ENCODE results near the gene GINS2. TPM values are rescaled to one million over a fixed set of nuclear protein-coding genes. Genes with fewer than 3 reads are reported as not detected.

Gene GINS2
- 13.0 TPM for polyA plus RNA-seq (2013, experiment 1 of 2)
- 12.2 TPM for polyA plus RNA-seq (2013, experiment 2 of 2)

GRCh38 chr16:85688586-85689284 lies at the start of gene GINS2:
Gene GINS2, minus strand, starts transcription at chr16:85688954. Its CDS starts 56 bp downstream, at chr16:85688898.
- peaks cover 8% of the 10 kb centered on the region for H3K4me1 ChIP-seq (ENCODE audit: control insufficient read depth, insufficient read depth, low read length, poor library complexity, severe bottlenecking)
- peak within 1 kb of the TSS; percentile 65 for H3K4me3 ChIP-seq (ENCODE audit: extremely low read depth, insufficient read depth, low read length, poor library complexity, severe bottlenecking)
- 2 to 5% methylated on average over 29 to 51 of the region's 86 CpGs for WGBS, 2 experiments (ENCODE audit: insufficient coverage in 2 of 2)
- peaks cover 18% of the 10 kb centered on the region for H3K36me3 ChIP-seq (ENCODE audit: control insufficient read depth, insufficient read depth, low read length)
- H3K9me3 ChIP-seq (ENCODE audit: control insufficient read depth, low read length): no peaks in the 10 kb centered on the region
- no peak within 1 kb of the TSS for H3K27ac ChIP-seq (ENCODE audit: low read depth, low read length, severe bottlenecking)

GRCh38 chr16:85736921-85737320 lies 48.2 kb upstream of the GINS2 start:
- H3K36me3 ChIP-seq (ENCODE audit: control insufficient read depth, insufficient read depth, low read length): no peaks in the 10 kb centered on the region
- no peak overlapping the region for H3K27ac ChIP-seq (ENCODE audit: low read depth, low read length, severe bottlenecking)
- no peaks in the 10 kb centered on the region for H3K9me3 ChIP-seq (ENCODE audit: control insufficient read depth, low read length)
- H3K4me1 ChIP-seq (ENCODE audit: control insufficient read depth, insufficient read depth, low read length, poor library complexity, severe bottlenecking): peaks cover 8% of the 10 kb centered on the region
- no peak overlapping the region for H3K4me3 ChIP-seq (ENCODE audit: extremely low read depth, insufficient read depth, low read length, poor library complexity, severe bottlenecking)
- WGBS, 2 experiments (ENCODE audit: insufficient coverage in 2 of 2): 90 to 98% methylated on average over 7 to 8 of the region's 9 CpGs

GRCh38 chr16:85735946-85736345 lies 47.2 kb upstream of the GINS2 start:
- Histone ChIP-seq H3K9me3 (ENCODE audit: control insufficient read depth, low read length) (no peaks in the 10 kb centered on the region), H3K4me1 (ENCODE audit: control insufficient read depth, insufficient read depth, low read length, poor library complexity, severe bottlenecking) (peaks cover 8% of the 10 kb centered on the region), H3K4me3 (ENCODE audit: extremely low read depth, insufficient read depth, low read length, poor library complexity, severe bottlenecking) (no peak overlapping the region), H3K36me3 (ENCODE audit: control insufficient read depth, insufficient read depth, low read length) (no peaks in the 10 kb centered on the region), H3K27ac (ENCODE audit: low read depth, low read length, severe bottlenecking) (no peak overlapping the region)
- WGBS, 2 experiments (ENCODE audit: insufficient coverage in 2 of 2): 76 to 78% methylated on average over 6 of the region's 6 CpGs

- H3K4me1 ChIP-seq (ENCODE audit: control insufficient read depth, insufficient read depth, low read length, poor library complexity, severe bottlenecking): peaks cover 8% of the 10 kb centered on the region
- H3K9me3 ChIP-seq (ENCODE audit: control insufficient read depth, low read length): no peaks in the 10 kb centered on the region
- WGBS, 2 experiments (ENCODE audit: insufficient coverage in 2 of 2): 85 to 90% methylated on average over 13 to 14 of the region's 14 CpGs
- no peak overlapping the region for H3K27ac ChIP-seq (ENCODE audit: low read depth, low read length, severe bottlenecking)
- H3K4me3 ChIP-seq (ENCODE audit: extremely low read depth, insufficient read depth, low read length, poor library complexity, severe bottlenecking): no peak overlapping the region
- no peaks in the 10 kb centered on the region for H3K36me3 ChIP-seq (ENCODE audit: control insufficient read depth, insufficient read depth, low read length)
Measured at GRCh38 chr16:85735225-85735635, 46.5 kb upstream of the GINS2 start.

GRCh38 chr16:85734311-85735017 lies 45.7 kb upstream of the GINS2 start:
- Histone ChIP-seq H3K36me3 (ENCODE audit: control insufficient read depth, insufficient read depth, low read length) (no peaks in the 10 kb centered on the region), H3K9me3 (ENCODE audit: control insufficient read depth, low read length) (no peaks in the 10 kb centered on the region), H3K4me1 (ENCODE audit: control insufficient read depth, insufficient read depth, low read length, poor library complexity, severe bottlenecking) (peaks cover 12% of the 10 kb centered on the region), H3K27ac (ENCODE audit: low read depth, low read length, severe bottlenecking) (no peak overlapping the region), H3K4me3 (ENCODE audit: extremely low read depth, insufficient read depth, low read length, poor library complexity, severe bottlenecking) (no peak overlapping the region)
- 80 to 83% methylated on average over 9 to 10 of the region's 10 CpGs for WGBS, 2 experiments (ENCODE audit: insufficient coverage in 2 of 2)

- no peaks in the 10 kb centered on the region for H3K9me3 ChIP-seq (ENCODE audit: control insufficient read depth, low read length)
- H3K27ac ChIP-seq (ENCODE audit: low read depth, low read length, severe bottlenecking): no peak overlapping the region
- H3K36me3 ChIP-seq (ENCODE audit: control insufficient read depth, insufficient read depth, low read length): no peaks in the 10 kb centered on the region
- WGBS, 2 experiments (ENCODE audit: insufficient coverage in 2 of 2): 22 to 28% methylated on average over 11 of the region's 11 CpGs
- H3K4me3 ChIP-seq (ENCODE audit: extremely low read depth, insufficient read depth, low read length, poor library complexity, severe bottlenecking): no peak overlapping the region
- H3K4me1 ChIP-seq (ENCODE audit: control insufficient read depth, insufficient read depth, low read length, poor library complexity, severe bottlenecking): peaks cover 9% of the 10 kb centered on the region
Measured at GRCh38 chr16:85733839-85734170, 45.1 kb upstream of the GINS2 start.

- 72 to 83% methylated on average over 11 of the region's 13 CpGs for WGBS, 2 experiments (ENCODE audit: insufficient coverage in 2 of 2)
- H3K36me3 ChIP-seq (ENCODE audit: control insufficient read depth, insufficient read depth, low read length): no peaks in the 10 kb centered on the region
- H3K9me3 ChIP-seq (ENCODE audit: control insufficient read depth, low read length): no peaks in the 10 kb centered on the region
- peaks cover 9% of the 10 kb centered on the region for H3K4me1 ChIP-seq (ENCODE audit: control insufficient read depth, insufficient read depth, low read length, poor library complexity, severe bottlenecking)
- no peak overlapping the region for H3K27ac ChIP-seq (ENCODE audit: low read depth, low read length, severe bottlenecking)
- no peak overlapping the region for H3K4me3 ChIP-seq (ENCODE audit: extremely low read depth, insufficient read depth, low read length, poor library complexity, severe bottlenecking)
Measured at GRCh38 chr16:85733155-85733838, 44.5 kb upstream of the GINS2 start.

GRCh38 chr16:85731179-85731578 lies 42.4 kb upstream of the GINS2 start:
- Histone ChIP-seq H3K4me3 (ENCODE audit: extremely low read depth, insufficient read depth, low read length, poor library complexity, severe bottlenecking) (no peak overlapping the region), H3K4me1 (ENCODE audit: control insufficient read depth, insufficient read depth, low read length, poor library complexity, severe bottlenecking) (peaks cover 9% of the 10 kb centered on the region), H3K9me3 (ENCODE audit: control insufficient read depth, low read length) (no peaks in the 10 kb centered on the region), H3K27ac (ENCODE audit: low read depth, low read length, severe bottlenecking) (no peak overlapping the region), H3K36me3 (ENCODE audit: control insufficient read depth, insufficient read depth, low read length) (no peaks in the 10 kb centered on the region)
- 93 to 97% methylated on average over 4 to 5 of the region's 5 CpGs for WGBS, 2 experiments (ENCODE audit: insufficient coverage in 2 of 2)

GRCh38 chr16:85730186-85730465 lies 41.4 kb upstream of the GINS2 start:
- peaks cover 9% of the 10 kb centered on the region for H3K4me1 ChIP-seq (ENCODE audit: control insufficient read depth, insufficient read depth, low read length, poor library complexity, severe bottlenecking)
- no peak overlapping the region for H3K4me3 ChIP-seq (ENCODE audit: extremely low read depth, insufficient read depth, low read length, poor library complexity, severe bottlenecking)
- H3K36me3 ChIP-seq (ENCODE audit: control insufficient read depth, insufficient read depth, low read length): no peaks in the 10 kb centered on the region
- WGBS, 2 experiments (ENCODE audit: insufficient coverage in 2 of 2): 93 to 94% methylated on average over 3 to 4 of the region's 5 CpGs
- H3K9me3 ChIP-seq (ENCODE audit: control insufficient read depth, low read length): no peaks in the 10 kb centered on the region
- H3K27ac ChIP-seq (ENCODE audit: low read depth, low read length, severe bottlenecking): no peak overlapping the region

- Histone ChIP-seq H3K9me3 (ENCODE audit: control insufficient read depth, low read length) (no peaks in the 10 kb centered on the region), H3K4me1 (ENCODE audit: control insufficient read depth, insufficient read depth, low read length, poor library complexity, severe bottlenecking) (peaks cover 9% of the 10 kb centered on the region), H3K4me3 (ENCODE audit: extremely low read depth, insufficient read depth, low read length, poor library complexity, severe bottlenecking) (no peak overlapping the region), H3K36me3 (ENCODE audit: control insufficient read depth, insufficient read depth, low read length) (no peaks in the 10 kb centered on the region), H3K27ac (ENCODE audit: low read depth, low read length, severe bottlenecking) (no peak overlapping the region)
- 86% methylated on average over 13 to 14 of the region's 16 CpGs for whole genome bisulfite sequencing, 2 experiments (ENCODE audit: insufficient coverage in 2 of 2)
Measured at GRCh38 chr16:85729452-85730185, 40.9 kb upstream of the GINS2 start.
